IMR-90 (cell line): Measurements from ENCODE around the gene CENPA. TPM values are rescaled to one million over a fixed set of nuclear protein-coding genes. Genes with fewer than 3 reads are reported as not detected.

ENCODE experiments used
- ATAC-seq: fragments of 200-7000 bp; cut with Tn5 transposase; 2 replicates; pipeline ENCODE4 v1.9.1; 2020; ENCODE audit warnings: low read depth, mild to moderate bottlenecking, moderate library complexity
- BruUV-seq: library from RNA; stranded (reverse); fragments of 400-500 nt; replicated peaks from 2 replicates; lab custom pipeline; 2021; lab: Mats Ljungman, UMichigan
- CTCF ChIA-PET: fragments of 300-600 bp; formaldehyde crosslinking; extraction: SDS; loops from one replicate; lab custom pipeline; 2021; ENCODE audit warnings: antibody characterized with exemption; lab: Yijun Ruan, JAX
- POLR2A ChIA-PET: fragments of 300-600 bp; sonication (Branson Sonifier 250); formaldehyde crosslinking; loops from one replicate; lab custom pipeline; 2022; ENCODE audit warnings: antibody characterized with exemption; ENCODE audit not compliant: unreplicated experiment; lab: Charles Lee
- DNase-seq: peaks from one replicate; pipeline ENCODE4 v3.0.0; 2013
- H2AFZ ChIP-seq: replicated peaks from 2 replicates; pipeline ENCODE3; 2013; ENCODE audit warnings: low read length, mild to moderate bottlenecking; ENCODE audit not compliant: poor library complexity
- H2AK5ac ChIP-seq: 2 replicates; pipeline ENCODE4 v1.6.1; 2013; ENCODE audit warnings: low read depth, low read length, inconsistent platforms
- H2AK9ac ChIP-seq: replicated peaks from 2 replicates; pipeline ENCODE3; 2013; ENCODE audit warnings: mild to moderate bottlenecking, low read depth, low read length, moderate library complexity; ENCODE audit not compliant: poor library complexity
- H2BK120ac ChIP-seq: 2 replicates; pipeline ENCODE4 v1.6.1; 2013; ENCODE audit warnings: low read depth, low read length, inconsistent platforms
- H2BK15ac ChIP-seq: 3 replicates; pipeline ENCODE4 v1.6.1; 2013; ENCODE audit warnings: low read depth, low read length, inconsistent platforms
- H2BK20ac ChIP-seq: 2 replicates; pipeline ENCODE4 v1.6.1; 2013; ENCODE audit warnings: low read depth, mild to moderate bottlenecking, inconsistent platforms, low read length, moderate library complexity
- H2BK5ac ChIP-seq: 2 replicates; pipeline ENCODE4 v1.6.1; 2013; ENCODE audit warnings: mild to moderate bottlenecking, low read depth, low read length, inconsistent platforms; ENCODE audit not compliant: poor library complexity, severe bottlenecking
- H3K14ac ChIP-seq: replicated peaks from 2 replicates; pipeline ENCODE4 v1.6.1; 2013; ENCODE audit warnings: low read depth, low read length, inconsistent platforms
- H3K18ac ChIP-seq: 2 replicates; pipeline ENCODE4 v1.6.1; 2013; ENCODE audit warnings: low read depth, low read length, control low read depth
- H3K23ac ChIP-seq: 2 replicates; pipeline ENCODE4 v1.6.1; 2013; ENCODE audit warnings: low read depth, low read length, inconsistent platforms
- H3K27ac ChIP-seq: 2 replicates; pipeline ENCODE4 v1.5.1; 2013; ENCODE audit warnings: mild to moderate bottlenecking, control low read depth, low read length; ENCODE audit not compliant: insufficient read depth
- H3K27me3 ChIP-seq: 2 replicates; pipeline ENCODE4 v1.6.1; 2013; ENCODE audit warnings: low read length; ENCODE audit not compliant: control insufficient read depth, insufficient read depth
- H3K36me3 ChIP-seq: 2 replicates; pipeline ENCODE4 v1.6.1; 2013; ENCODE audit warnings: low read length, mixed read lengths; ENCODE audit not compliant: control insufficient read depth, insufficient read depth
- H3K4ac ChIP-seq: 2 replicates; pipeline ENCODE4 v1.6.1; 2013; ENCODE audit warnings: low read depth, low read length, inconsistent platforms
- H3K4me1 ChIP-seq: 2 replicates; pipeline ENCODE4 v1.6.1; 2013; ENCODE audit warnings: low read length, mixed read lengths; ENCODE audit not compliant: control insufficient read depth, insufficient read depth
- H3K4me2 ChIP-seq: 2 replicates; pipeline ENCODE4 v1.6.1; 2013; ENCODE audit warnings: low read depth, mild to moderate bottlenecking, control low read depth, low read length, moderate library complexity
- H3K4me3 ChIP-seq: 2 replicates; pipeline ENCODE4 v1.5.1; 2013; ENCODE audit warnings: low read depth, mild to moderate bottlenecking, control low read depth, low read length, moderate library complexity; ENCODE audit not compliant: insufficient read depth
- H3K56ac ChIP-seq: 2 replicates; pipeline ENCODE4 v1.6.1; 2013; ENCODE audit warnings: low read length, inconsistent platforms; ENCODE audit not compliant: insufficient read depth; ENCODE audit errors: extremely low read depth
- H3K79me1 ChIP-seq, 2 experiments: 2 replicates each; pipeline ENCODE4 v1.6.1; 2013; ENCODE audit warnings: low read length in 2 of 2, inconsistent platforms in 1 of 2, low read depth in 1 of 2
- H3K9ac ChIP-seq: 2 replicates; pipeline ENCODE4 v1.6.1; 2013; ENCODE audit warnings: low read depth, low read length, control low read depth
- H3K9me1 ChIP-seq: 2 replicates; pipeline ENCODE4 v1.6.1; 2013; ENCODE audit warnings: low read length, inconsistent platforms; ENCODE audit not compliant: insufficient read depth
- H3K9me3 ChIP-seq: 2 replicates; pipeline ENCODE4 v1.6.1; 2013; ENCODE audit warnings: low read length; ENCODE audit not compliant: control insufficient read depth, insufficient read depth
- H4K20me1 ChIP-seq: 2 replicates; pipeline ENCODE4 v1.6.1; 2013; ENCODE audit warnings: low read length, inconsistent platforms; ENCODE audit not compliant: insufficient read depth
- H4K5ac ChIP-seq: 2 replicates; pipeline ENCODE4 v1.6.1; 2013; ENCODE audit warnings: mild to moderate bottlenecking, low read depth, low read length, control low read depth
- H4K8ac ChIP-seq, 2 experiments: 2 replicates each; pipeline ENCODE4 v1.6.1; 2013; ENCODE audit warnings: low read depth in 2 of 2, low read length in 2 of 2, control low read depth in 1 of 2, inconsistent platforms in 1 of 2
- H4K91ac ChIP-seq: 2 replicates; pipeline ENCODE4 v1.6.1; 2013; ENCODE audit warnings: low read depth, low read length, inconsistent platforms; ENCODE audit not compliant: insufficient read depth
- BHLHE40 ChIP-seq: fragments of 150-350 bp; IDR thresholded peaks from 2 replicates; pipeline ENCODE4 v1.6.1; 2016; ENCODE audit warnings: mild to moderate bottlenecking, low read depth, low read length
- CHD1 ChIP-seq: IDR thresholded peaks from 2 replicates; pipeline ENCODE4 v1.6.1; 2012; ENCODE audit warnings: low read depth, low read length, improper control_type of control experiment
- ELK1 ChIP-seq: fragments of 150-350 bp; IDR thresholded peaks from 2 replicates; pipeline ENCODE4 v1.6.1; 2016; ENCODE audit warnings: low read depth, mild to moderate bottlenecking, low read length, moderate library complexity, borderline replicate concordance
- FOS ChIP-seq: fragments of 150-350 bp; IDR thresholded peaks from 2 replicates; pipeline ENCODE4 v1.6.1; 2016; ENCODE audit warnings: low read depth, low read length
- MAZ ChIP-seq: IDR thresholded peaks from 2 replicates; pipeline ENCODE4 v1.6.1; 2012; ENCODE audit warnings: low read depth, mild to moderate bottlenecking, low read length, improper control_type of control experiment, moderate library complexity, borderline replicate concordance
- MXI1 ChIP-seq: IDR thresholded peaks from 2 replicates; pipeline ENCODE4 v1.6.1; 2012; ENCODE audit warnings: low read depth, mild to moderate bottlenecking, low read length, moderate library complexity, borderline replicate concordance
- NFE2L2 ChIP-seq: fragments of 150-350 bp; IDR thresholded peaks from 2 replicates; pipeline ENCODE4 v1.6.1; 2016; ENCODE audit warnings: low read depth, mild to moderate bottlenecking, low read length
- POLR2A ChIP-seq: IDR thresholded peaks from 2 replicates; pipeline ENCODE4 v1.6.1; 2012; ENCODE audit warnings: mild to moderate bottlenecking, low read depth, low read length
- RCOR1 ChIP-seq: IDR thresholded peaks from 2 replicates; pipeline ENCODE4 v1.6.1; 2012; ENCODE audit warnings: mild to moderate bottlenecking, low read length, improper control_type of control experiment; ENCODE audit not compliant: insufficient replicate concordance
- RFX5 ChIP-seq: IDR thresholded peaks from 2 replicates; pipeline ENCODE4 v1.8.0; 2012; ENCODE audit warnings: low read depth, mild to moderate bottlenecking, low read length, moderate library complexity
- SMC3 ChIP-seq: fragments of 150-350 bp; IDR thresholded peaks from 2 replicates; pipeline ENCODE4 v1.6.1; 2016; ENCODE audit warnings: low read depth, mild to moderate bottlenecking, antibody characterized with exemption, low read length, moderate library complexity
- USF2 ChIP-seq: fragments of 150-350 bp; IDR thresholded peaks from 2 replicates; pipeline ENCODE4 v1.6.1; 2017; ENCODE audit warnings: mild to moderate bottlenecking, antibody characterized with exemption, low read length, low read depth
- WGBS, 2 experiments: methylation state at CpG; one replicate each; pipeline versions ENCODE4 v1.1.5 to v1.1.7; 2013; ENCODE audit warnings: missing lambda C conversion rate in 2 of 2; ENCODE audit not compliant: insufficient read length in 1 of 2; ENCODE audit errors: extremely low coverage in 2 of 2; 5-methylcytosine and 5-hydroxymethylcytosine counted together
- dilution Hi-C: fragments of 300-500 bp; cut with HindIII; formaldehyde crosslinking; loops from one replicate; pipeline ENCODE4 v1.14.3; 2018; ENCODE audit warnings: low sequenced_read_pairs; ENCODE audit not compliant: unreplicated experiment
- in situ Hi-C: fragments of 300-500 bp; cut with MboI; formaldehyde crosslinking; loops from 3 replicates; pipeline ENCODE4 v1.14.3; 2019; ENCODE audit warnings: low sequenced_read_pairs, inconsistent platforms, mixed read lengths
- intact Hi-C: fragments of 100-400 bp; cut with micrococcal nuclease; formaldehyde crosslinking; loops from 2 replicates; pipeline ENCODE4 v1.10.0; 2022
- polyA plus RNA-seq, 3 experiments: library from polyadenylated mRNA; depleted of rRNA; stranded (reverse); fragments of >200 nt; gene quantifications; 2 replicates each; pipeline ENCODE4 v1.2.3, GENCODE V29; 2012; ENCODE audit warnings: low replicate concordance in 1 of 3
- total RNA-seq: library from RNA; depleted of rRNA; stranded (reverse); fragments of >200 nt; gene quantifications from 2 replicates; pipeline ENCODE4 v1.2.3, GENCODE V29; 2012

The CENPA gene
- total and polyA plus RNA-seq, 2 of the 4 experiments (the other 2 are of a cell fraction): 7.7 to 14.9 TPM

- Histone ChIP-seq H3K23ac (no peak overlapping the region), H3K18ac (no peak overlapping the region), H2AK9ac (no peak overlapping the region), H3K79me1 (no peaks in the 10 kb centered on the region; a peak in 1 of 4 replicates), H3K4me1 (no peaks in the 10 kb centered on the region), H3K4me2 (no peak overlapping the region), H3K9ac (no peak overlapping the region), H4K91ac (no peak overlapping the region), H4K5ac (no peak overlapping the region), H3K9me1 (0 out of 2 replicates have a peak, but pooled peaks cover 3% of the 10 kb centered on the region), H3K14ac (no peak overlapping the region), H3K27me3 (no peaks in the 10 kb centered on the region), H3K36me3 (peaks cover 2% of the 10 kb centered on the region; the same call in 1 of the 2 replicates), H4K8ac (no peak overlapping the region), H2BK120ac (no peak overlapping the region), H4K20me1 (no peaks in the 10 kb centered on the region), H3K9me3 (no peaks in the 10 kb centered on the region), H3K27ac (no peak overlapping the region), H2BK15ac (no peak overlapping the region), H2AFZ (peak overlapping the region; percentile 5), H3K56ac (no peak overlapping the region), H2AK5ac (no peak overlapping the region), H2BK20ac (no peak overlapping the region), H3K4ac (no peak overlapping the region), H2BK5ac (no peak overlapping the region), H3K4me3 (no peak overlapping the region)
- intact Hi-C loops (no loop called here), in situ Hi-C loops (no loop called here), dilution Hi-C loops (no loop called here)
- TF ChIP-seq USF2: no peak
- TF ChIP-seq BHLHE40: no peak
- no peak for TF ChIP-seq SMC3
- TF ChIP-seq POLR2A: no peak
- no peak for TF ChIP-seq ELK1
- TF ChIP-seq NFE2L2: no peak
- no peak for TF ChIP-seq RFX5
- TF ChIP-seq MAZ: no peak
- TF ChIP-seq RCOR1: no peak
- no peak for TF ChIP-seq CHD1
- TF ChIP-seq MXI1: no peak
- no peak for TF ChIP-seq FOS
- no TSS peak for BruUV-seq
- no peak for DNase-seq
- ATAC-seq: no peak
- WGBS, 2 experiments: 94% methylated on average over 4 of the region's 7 CpGs; no CpG with 5 or more reads in 1 of the 2 experiments
- CTCF ChIA-PET: interaction anchor here (0.6 kb wide), 1 partner anchor 106 kb away, joined by 5 read pairs; no protein-coding TSS in a partner anchor
- POLR2A ChIA-PET: no interaction called here
These were observed 15.9 kb downstream of the CENPA start for GRCh38 chr2:26801796-26802195.
